Loucy (cell line): Measurements from ENCODE around the gene RIPK4.

Source experiments
- EZH2phosphoT487 ChIP-seq: fragments of 200-600 bp; IDR thresholded peaks from 2 replicates; pipeline ENCODE4 v1.6.1; 2018; ENCODE audit warnings: antibody characterized with exemption, mild to moderate bottlenecking, moderate library complexity, borderline replicate concordance
- TF ChIP-seq, protein P1 (sequence below): fragments of 200-600 bp; sonication (generic); conservative IDR thresholded peaks from 2 replicates; pipeline ENCODE4 v1.5.1; 2014; ENCODE audit warnings: mild to moderate bottlenecking, antibody characterized with exemption, low read length

- TF ChIP-seq, protein P1, sequence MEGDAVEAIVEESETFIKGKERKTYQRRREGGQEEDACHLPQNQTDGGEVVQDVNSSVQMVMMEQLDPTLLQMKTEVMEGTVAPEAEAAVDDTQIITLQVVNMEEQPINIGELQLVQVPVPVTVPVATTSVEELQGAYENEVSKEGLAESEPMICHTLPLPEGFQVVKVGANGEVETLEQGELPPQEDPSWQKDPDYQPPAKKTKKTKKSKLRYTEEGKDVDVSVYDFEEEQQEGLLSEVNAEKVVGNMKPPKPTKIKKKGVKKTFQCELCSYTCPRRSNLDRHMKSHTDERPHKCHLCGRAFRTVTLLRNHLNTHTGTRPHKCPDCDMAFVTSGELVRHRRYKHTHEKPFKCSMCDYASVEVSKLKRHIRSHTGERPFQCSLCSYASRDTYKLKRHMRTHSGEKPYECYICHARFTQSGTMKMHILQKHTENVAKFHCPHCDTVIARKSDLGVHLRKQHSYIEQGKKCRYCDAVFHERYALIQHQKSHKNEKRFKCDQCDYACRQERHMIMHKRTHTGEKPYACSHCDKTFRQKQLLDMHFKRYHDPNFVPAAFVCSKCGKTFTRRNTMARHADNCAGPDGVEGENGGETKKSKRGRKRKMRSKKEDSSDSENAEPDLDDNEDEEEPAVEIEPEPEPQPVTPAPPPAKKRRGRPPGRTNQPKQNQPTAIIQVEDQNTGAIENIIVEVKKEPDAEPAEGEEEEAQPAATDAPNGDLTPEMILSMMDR, result no peak
- no peak for TF ChIP-seq EZH2phosphoT487
Observed at GRCh38 chr21:41805038-41805437, 38.2 kb upstream of the RIPK4 start.
